B cell (primary cell): Measurements from ENCODE around the gene RAB26. TPM values are rescaled to one million over a fixed set of nuclear protein-coding genes. Genes with fewer than 3 reads are reported as not detected.

Source experiments
- ATAC-seq: fragments of 200-7000 bp; cut with Tn5 transposase; one replicate; pipeline ENCODE4 v1.10.0; 2021; ENCODE audit warnings: low read depth, mild to moderate bottlenecking, moderate number of reproducible peaks, moderate library complexity
- CTCF ChIA-PET: fragments of 350-600 bp; sonication (Branson Sonifier 250); formaldehyde crosslinking; loops from one replicate; lab custom pipeline; 2021; ENCODE audit warnings: antibody characterized with exemption, inconsistent platforms; lab: Charles Lee
- POLR2A ChIA-PET: fragments of 350-600 bp; sonication (Branson Sonifier 250); formaldehyde crosslinking; loops from one replicate; lab custom pipeline; 2021; ENCODE audit warnings: antibody characterized with exemption; lab: Charles Lee
- DNase-seq: peaks from one replicate; pipeline ENCODE4 v3.0.0; 2013
- H2AFZ ChIP-seq: 2 replicates; pipeline ENCODE4 v1.6.1; 2012; ENCODE audit warnings: mild to moderate bottlenecking, low read depth, low read length; ENCODE audit not compliant: insufficient read depth, poor library complexity, severe bottlenecking
- H3K27ac ChIP-seq, 2 donors: 1 replicate in 1 of 2; 2 replicates in 1 of 2; pipeline ENCODE4 v1.5.1; 2012 to 2013; ENCODE audit warnings: low read length in 2 of 2, mild to moderate bottlenecking in 2 of 2, moderate library complexity in 1 of 2
- H3K27me3 ChIP-seq, 4 experiments: fragments of 200-600 bp in 1 of 4; sonication (generic) in 1 of 4; replicated peaks in 1 of 4; 1 replicate in 2 of 4; 2 replicates in 2 of 4; pipeline versions ENCODE4 v1.6.1 to v1.7.0; 2013 to 2016; ENCODE audit warnings: low read length in 3 of 4, mild to moderate bottlenecking in 2 of 4, mixed read lengths in 1 of 4, moderate library complexity in 1 of 4; ENCODE audit not compliant: insufficient read depth in 4 of 4, control insufficient read depth in 3 of 4; ENCODE audit errors: control extremely low read depth in 1 of 4
- H3K36me3 ChIP-seq, 2 experiments: replicated peaks in 1 of 2; 1 replicate in 1 of 2; 2 replicates in 1 of 2; pipeline versions ENCODE4 v1.6.1 to v1.7.1; 2013; ENCODE audit warnings: low read length in 1 of 2; ENCODE audit not compliant: insufficient read depth in 2 of 2, control insufficient read depth in 1 of 2; ENCODE audit errors: control extremely low read depth in 1 of 2, extremely low read depth in 1 of 2
- H3K4me1 ChIP-seq, 2 donors: fragments of 200-600 bp in 1 of 2; sonication (generic) in 1 of 2; 1 replicate in 1 of 2; 2 replicates in 1 of 2; pipeline versions ENCODE4 v1.5.1 to v1.6.1; 2013 to 2017; ENCODE audit warnings: low read length in 2 of 2; ENCODE audit not compliant: control insufficient read depth in 2 of 2, insufficient read depth in 2 of 2
- H3K4me2 ChIP-seq: replicated peaks from 2 replicates; pipeline ENCODE3; 2012; ENCODE audit warnings: mild to moderate bottlenecking, low read depth, low read length; ENCODE audit not compliant: poor library complexity, severe bottlenecking
- H3K4me3 ChIP-seq, 5 experiments: fragments of 200-600 bp in 1 of 5; sonication (generic) in 1 of 5; 1 replicate in 3 of 5; 2 replicates in 2 of 5; pipeline versions ENCODE4 v1.5.1 to v1.7.0; 2011 to 2016; ENCODE audit warnings: low read length in 4 of 5, mild to moderate bottlenecking in 4 of 5, low read depth in 2 of 5, control low read depth in 1 of 5, moderate library complexity in 1 of 5; ENCODE audit not compliant: insufficient read depth in 1 of 5; ENCODE audit errors: control extremely low read depth in 1 of 5, extremely low read depth in 1 of 5
- H3K79me2 ChIP-seq: fragments of 200-600 bp; sonication (generic); one replicate; pipeline ENCODE4 v1.6.0; 2016; ENCODE audit warnings: low read length; ENCODE audit not compliant: control insufficient read depth, insufficient read depth
- H3K9ac ChIP-seq: fragments of 200-600 bp; sonication (generic); 2 replicates; pipeline ENCODE4 v1.6.1; 2017; ENCODE audit warnings: mild to moderate bottlenecking, low read length, moderate library complexity
- H3K9me3 ChIP-seq, 3 donors: one replicate each; pipeline versions ENCODE4 v1.6.1 to v1.7.1; 2013; ENCODE audit warnings: low read length in 2 of 3; ENCODE audit not compliant: control insufficient read depth in 2 of 3, insufficient read depth in 1 of 3; ENCODE audit errors: control extremely low read depth in 1 of 3
- H4K20me1 ChIP-seq: 2 replicates; pipeline ENCODE4 v1.6.0; 2012; ENCODE audit warnings: mild to moderate bottlenecking, low read length; ENCODE audit not compliant: insufficient read depth, control insufficient read depth, poor library complexity, severe bottlenecking
- H3K27ac Mint-ChIP-seq: one replicate; pipeline ENCODE4 v1.8.0; 2021; ENCODE audit warnings: mixed read lengths
- H3K27me3 Mint-ChIP-seq: one replicate; pipeline ENCODE4 v1.8.0; 2021; ENCODE audit warnings: mixed read lengths
- H3K4me1 Mint-ChIP-seq: one replicate; pipeline ENCODE4 v1.8.0; 2021; ENCODE audit warnings: mixed read lengths
- H3K4me3 Mint-ChIP-seq: one replicate; pipeline ENCODE4 v1.8.0; 2021; ENCODE audit warnings: mixed read lengths
- H3K9me3 Mint-ChIP-seq: one replicate; pipeline ENCODE4 v1.8.0; 2022; ENCODE audit warnings: mixed read lengths; ENCODE audit not compliant: insufficient read depth
- CTCF ChIP-seq: fragments of 200-600 bp; IDR thresholded peaks from one replicate; pipeline ENCODE4 v1.8.0; 2022; ENCODE audit warnings: antibody characterized with exemption, mild to moderate bottlenecking
- EZH2 ChIP-seq: IDR thresholded peaks from 2 replicates; pipeline ENCODE4 v1.6.1; 2012; ENCODE audit warnings: borderline replicate concordance, low read depth, mild to moderate bottlenecking, moderate library complexity, low read length; ENCODE audit not compliant: insufficient read depth, poor library complexity, severe bottlenecking
- WGBS: methylation state at CpG from one replicate; pipeline ENCODE4 v1.1.5; 2013; ENCODE audit warnings: missing lambda C conversion rate; ENCODE audit not compliant: insufficient coverage; 5-methylcytosine and 5-hydroxymethylcytosine counted together
- intact Hi-C: fragments of 100-400 bp; cut with micrococcal nuclease; formaldehyde crosslinking; loops from one replicate; pipeline ENCODE4 v1.10.0; 2022
- polyA plus RNA-seq: library from polyadenylated mRNA; depleted of rRNA; stranded (reverse); fragments of >200 nt; gene quantifications from 2 replicates; pipeline ENCODE4 v1.2.3, GENCODE V29; 2012
- total RNA-seq, 2 donors: library from RNA; stranded (reverse); fragments of 120-200 nt in 1 of 2; gene quantifications; 1 replicate in 1 of 2; 2 replicates in 1 of 2; pipeline versions ENCODE4 v1.2.3 to v1.2.4, GENCODE V29; 2013 to 2022

The RAB26 gene
- total and polyA plus RNA-seq, 2 donors (not counting 1 experiment from before 2014, with no cell fraction given): 0.62 to 1.2 TPM

- TF ChIP-seq EZH2: no peak
- TF ChIP-seq CTCF: no peak
- H2AFZ ChIP-seq: no peak overlapping the region
- ChIA-PET POLR2A (no interaction called here), CTCF (no interaction called here)
- no peak for DNase-seq
- no peak overlapping the region for H3K27ac ChIP-seq
- H3K36me3 ChIP-seq: peaks cover 0 to 28% of the 10 kb centered on the region in 2 experiments
- no peak overlapping the region for H3K4me3 ChIP-seq
- no peaks in the 10 kb centered on the region for H3K9me3 ChIP-seq
- 97% methylated on average over 21 of the region's 21 CpGs for WGBS
- Mint-ChIP-seq H3K27me3 (no peaks in the 10 kb centered on the region), H3K4me3 (no peak overlapping the region), H3K9me3 (no peaks in the 10 kb centered on the region), H3K4me1 (no peaks in the 10 kb centered on the region), H3K27ac (no peak overlapping the region)
- intact Hi-C loops: no loop called here
- H3K4me2 ChIP-seq: no peak overlapping the region
- no peaks in the 10 kb centered on the region for H4K20me1 ChIP-seq
- peaks cover 8% of the 10 kb centered on the region for H3K79me2 ChIP-seq
- no peak overlapping the region for H3K9ac ChIP-seq
- H3K4me1 ChIP-seq: no peaks in the 10 kb centered on the region
- ATAC-seq: no peak
- no peaks in the 10 kb centered on the region for H3K27me3 ChIP-seq
Observed at GRCh38 chr16:2174396-2175131, 26.1 kb downstream of the RAB26 start.

- CTCF ChIA-PET: no interaction called here
- no peak overlapping the region for H3K9ac ChIP-seq
- H3K4me1 ChIP-seq: no peaks in the 10 kb centered on the region
- POLR2A ChIA-PET: interaction anchor here (0.6 kb wide), 1 partner anchor 30 kb away, joined by 6 read pairs; the partner anchor contains the start of gene MLST8
- 98% methylated on average over 10 of the region's 10 CpGs for WGBS
- H3K27ac Mint-ChIP-seq: no peak overlapping the region
- peaks cover 6% of the 10 kb centered on the region for H3K79me2 ChIP-seq
- TF ChIP-seq CTCF (no peak), EZH2 (no peak)
- intact Hi-C loops: no loop called here
- no peak overlapping the region for H3K4me3 ChIP-seq
- no peaks in the 10 kb centered on the region for H4K20me1 ChIP-seq
- no peaks in the 10 kb centered on the region for H3K4me1 Mint-ChIP-seq
- H3K27me3 Mint-ChIP-seq: no peaks in the 10 kb centered on the region
- no peak overlapping the region for H2AFZ ChIP-seq
- H3K36me3 ChIP-seq: peaks cover 0 to 28% of the 10 kb centered on the region in 2 experiments
- ATAC-seq: no peak
- no peak for DNase-seq
- H3K9me3 ChIP-seq: no peaks in the 10 kb centered on the region
- H3K27ac ChIP-seq: no peak overlapping the region
- no peaks in the 10 kb centered on the region for H3K9me3 Mint-ChIP-seq
- H3K27me3 ChIP-seq: no peaks in the 10 kb centered on the region
- no peak overlapping the region for H3K4me2 ChIP-seq
- no peak overlapping the region for H3K4me3 Mint-ChIP-seq
Observed at GRCh38 chr16:2175454-2175853, 27.0 kb downstream of the RAB26 start.
